H1 (cell line): ENCODE measurements around the gene ADSS1. TPM values are rescaled to one million over a fixed set of nuclear protein-coding genes. Genes with fewer than 3 reads are reported as not detected.

ENCODE experiments used
- CHD2 ChIP-seq: IDR thresholded peaks from 2 replicates; pipeline ENCODE4 v1.6.1; 2012; ENCODE audit warnings: low read length, improper control_type of control experiment
- CREB1 ChIP-seq: IDR thresholded peaks from 2 replicates; pipeline ENCODE4 v1.6.1; 2012; ENCODE audit warnings: inconsistent platforms
- EP300 ChIP-seq, 2 experiments: IDR thresholded peaks; 1 replicate in 1 of 2; 2 replicates in 1 of 2; pipeline ENCODE4 v1.6.1; 2011 to 2012; ENCODE audit warnings: low read depth in 2 of 2, low read length in 2 of 2, mild to moderate bottlenecking in 2 of 2, borderline replicate concordance in 1 of 2, inconsistent platforms in 1 of 2, moderate library complexity in 1 of 2
- EZH2 ChIP-seq: fragments of 200-600 bp; sonication (generic); IDR thresholded peaks from 2 replicates; pipeline ENCODE4 v1.7.1; 2012; ENCODE audit warnings: low read depth, mild to moderate bottlenecking, moderate library complexity, low read length, inconsistent platforms; ENCODE audit not compliant: severe bottlenecking
- GABPA ChIP-seq: IDR thresholded peaks from 2 replicates; pipeline ENCODE4 v1.6.1; 2011; ENCODE audit warnings: mild to moderate bottlenecking, low read length, moderate library complexity, borderline replicate concordance; ENCODE audit not compliant: insufficient read depth
- SIN3A ChIP-seq, 2 experiments: IDR thresholded peaks in 1 of 2; conservative IDR thresholded peaks in 1 of 2; 2 replicates each; pipeline ENCODE4 v1.6.1; 2011 to 2012; ENCODE audit warnings: low read length in 2 of 2, improper control_type of control experiment in 1 of 2, low read depth in 1 of 2, mild to moderate bottlenecking in 1 of 2
- TAF7 ChIP-seq: optimal IDR thresholded peaks from 2 replicates; pipeline ENCODE3; 2011; ENCODE audit warnings: low read depth, mild to moderate bottlenecking, inconsistent platforms, low read length, moderate library complexity, borderline replicate concordance
- polyA plus RNA-seq, 7 experiments: library from polyadenylated mRNA; depleted of rRNA in 3 of 7; stranded (reverse) in 5 of 7; unstranded in 2 of 7; fragments of >200 nt in 5 of 7; fragments of 200-250 nt in 2 of 7; gene quantifications; 1 replicate in 5 of 7; 2 replicates in 1 of 7; 4 replicates in 1 of 7; pipeline versions ENCODE4 v1.2.1 to v1.2.3, GENCODE V29; 2011 to 2013; ENCODE audit warnings: missing spikeins in 2 of 7, mixed read lengths in 2 of 7
- total RNA-seq: library from RNA; stranded (reverse); fragmentation: NEBNext Ultra II Directional; extraction: Animal tissue kit (Norgen Biotek cat#: 25700); gene quantifications from 2 replicates; pipeline ENCODE4 v1.2.1, GENCODE V29; 2021
- TF ChIP-seq, protein P1 (sequence below): fragments of 300-600 bp; sonication (generic); IDR thresholded peaks from 2 replicates; pipeline ENCODE4 v1.7.1; 2012; ENCODE audit warnings: low read length, moderate library complexity, mild to moderate bottlenecking, inconsistent platforms; ENCODE audit not compliant: insufficient replicate concordance
- TF ChIP-seq, protein P2 (sequence below): IDR thresholded peaks from 2 replicates; pipeline ENCODE4 v1.6.1; 2012; ENCODE audit warnings: inconsistent platforms

Gene ADSS1
- total and polyA plus RNA-seq, 2 of the 8 experiments (the other 6 are each of a cell fraction or from before 2014, with no cell fraction given) = 7.1 to 7.9 TPM

DNA sequence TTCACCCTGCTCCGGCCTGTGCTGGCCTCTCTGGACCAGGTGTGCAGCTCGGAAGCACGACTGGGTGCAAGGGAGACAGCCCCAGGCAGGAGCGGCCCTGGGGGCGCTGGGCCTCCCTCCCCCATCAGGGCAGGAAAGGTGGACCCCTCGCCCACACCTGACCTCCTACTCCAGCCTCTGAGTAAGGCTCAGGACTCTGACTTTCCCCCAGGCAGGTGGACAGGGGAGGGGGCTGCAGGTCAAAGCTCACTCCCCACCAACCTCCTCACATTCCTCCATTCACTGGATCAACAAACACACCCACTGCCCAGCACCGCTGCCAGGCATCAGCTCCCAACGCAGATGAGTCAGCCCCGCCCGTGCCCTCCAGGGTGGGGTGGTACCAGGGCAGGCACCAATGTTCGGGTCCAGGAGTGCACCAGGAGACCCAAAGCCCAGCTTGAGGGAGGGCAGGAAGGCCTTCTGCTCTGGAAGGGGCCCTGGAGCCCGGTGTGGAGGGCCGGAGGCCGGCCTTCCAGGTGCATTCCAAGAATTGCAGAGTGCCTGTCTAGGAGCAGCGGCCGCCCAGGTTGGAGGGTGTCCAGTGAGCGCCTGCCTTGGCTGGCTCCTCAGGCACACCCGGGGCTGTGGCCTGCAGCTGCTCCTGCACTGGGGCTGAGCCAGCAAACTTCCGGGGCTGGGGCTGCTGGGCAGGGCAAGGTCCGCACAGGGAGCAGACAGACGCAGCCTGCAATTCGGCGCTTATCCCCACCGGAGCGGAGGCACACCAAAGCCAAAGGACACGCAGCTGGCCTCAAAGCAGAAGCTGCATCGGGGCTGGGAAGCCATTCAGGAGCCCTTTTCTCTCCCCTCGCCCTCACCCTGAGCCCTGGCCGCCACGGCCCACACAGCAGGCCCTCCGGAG, 36.2 kb upstream of the ADSS1 start (continued):
- TF ChIP-seq, protein P1, sequence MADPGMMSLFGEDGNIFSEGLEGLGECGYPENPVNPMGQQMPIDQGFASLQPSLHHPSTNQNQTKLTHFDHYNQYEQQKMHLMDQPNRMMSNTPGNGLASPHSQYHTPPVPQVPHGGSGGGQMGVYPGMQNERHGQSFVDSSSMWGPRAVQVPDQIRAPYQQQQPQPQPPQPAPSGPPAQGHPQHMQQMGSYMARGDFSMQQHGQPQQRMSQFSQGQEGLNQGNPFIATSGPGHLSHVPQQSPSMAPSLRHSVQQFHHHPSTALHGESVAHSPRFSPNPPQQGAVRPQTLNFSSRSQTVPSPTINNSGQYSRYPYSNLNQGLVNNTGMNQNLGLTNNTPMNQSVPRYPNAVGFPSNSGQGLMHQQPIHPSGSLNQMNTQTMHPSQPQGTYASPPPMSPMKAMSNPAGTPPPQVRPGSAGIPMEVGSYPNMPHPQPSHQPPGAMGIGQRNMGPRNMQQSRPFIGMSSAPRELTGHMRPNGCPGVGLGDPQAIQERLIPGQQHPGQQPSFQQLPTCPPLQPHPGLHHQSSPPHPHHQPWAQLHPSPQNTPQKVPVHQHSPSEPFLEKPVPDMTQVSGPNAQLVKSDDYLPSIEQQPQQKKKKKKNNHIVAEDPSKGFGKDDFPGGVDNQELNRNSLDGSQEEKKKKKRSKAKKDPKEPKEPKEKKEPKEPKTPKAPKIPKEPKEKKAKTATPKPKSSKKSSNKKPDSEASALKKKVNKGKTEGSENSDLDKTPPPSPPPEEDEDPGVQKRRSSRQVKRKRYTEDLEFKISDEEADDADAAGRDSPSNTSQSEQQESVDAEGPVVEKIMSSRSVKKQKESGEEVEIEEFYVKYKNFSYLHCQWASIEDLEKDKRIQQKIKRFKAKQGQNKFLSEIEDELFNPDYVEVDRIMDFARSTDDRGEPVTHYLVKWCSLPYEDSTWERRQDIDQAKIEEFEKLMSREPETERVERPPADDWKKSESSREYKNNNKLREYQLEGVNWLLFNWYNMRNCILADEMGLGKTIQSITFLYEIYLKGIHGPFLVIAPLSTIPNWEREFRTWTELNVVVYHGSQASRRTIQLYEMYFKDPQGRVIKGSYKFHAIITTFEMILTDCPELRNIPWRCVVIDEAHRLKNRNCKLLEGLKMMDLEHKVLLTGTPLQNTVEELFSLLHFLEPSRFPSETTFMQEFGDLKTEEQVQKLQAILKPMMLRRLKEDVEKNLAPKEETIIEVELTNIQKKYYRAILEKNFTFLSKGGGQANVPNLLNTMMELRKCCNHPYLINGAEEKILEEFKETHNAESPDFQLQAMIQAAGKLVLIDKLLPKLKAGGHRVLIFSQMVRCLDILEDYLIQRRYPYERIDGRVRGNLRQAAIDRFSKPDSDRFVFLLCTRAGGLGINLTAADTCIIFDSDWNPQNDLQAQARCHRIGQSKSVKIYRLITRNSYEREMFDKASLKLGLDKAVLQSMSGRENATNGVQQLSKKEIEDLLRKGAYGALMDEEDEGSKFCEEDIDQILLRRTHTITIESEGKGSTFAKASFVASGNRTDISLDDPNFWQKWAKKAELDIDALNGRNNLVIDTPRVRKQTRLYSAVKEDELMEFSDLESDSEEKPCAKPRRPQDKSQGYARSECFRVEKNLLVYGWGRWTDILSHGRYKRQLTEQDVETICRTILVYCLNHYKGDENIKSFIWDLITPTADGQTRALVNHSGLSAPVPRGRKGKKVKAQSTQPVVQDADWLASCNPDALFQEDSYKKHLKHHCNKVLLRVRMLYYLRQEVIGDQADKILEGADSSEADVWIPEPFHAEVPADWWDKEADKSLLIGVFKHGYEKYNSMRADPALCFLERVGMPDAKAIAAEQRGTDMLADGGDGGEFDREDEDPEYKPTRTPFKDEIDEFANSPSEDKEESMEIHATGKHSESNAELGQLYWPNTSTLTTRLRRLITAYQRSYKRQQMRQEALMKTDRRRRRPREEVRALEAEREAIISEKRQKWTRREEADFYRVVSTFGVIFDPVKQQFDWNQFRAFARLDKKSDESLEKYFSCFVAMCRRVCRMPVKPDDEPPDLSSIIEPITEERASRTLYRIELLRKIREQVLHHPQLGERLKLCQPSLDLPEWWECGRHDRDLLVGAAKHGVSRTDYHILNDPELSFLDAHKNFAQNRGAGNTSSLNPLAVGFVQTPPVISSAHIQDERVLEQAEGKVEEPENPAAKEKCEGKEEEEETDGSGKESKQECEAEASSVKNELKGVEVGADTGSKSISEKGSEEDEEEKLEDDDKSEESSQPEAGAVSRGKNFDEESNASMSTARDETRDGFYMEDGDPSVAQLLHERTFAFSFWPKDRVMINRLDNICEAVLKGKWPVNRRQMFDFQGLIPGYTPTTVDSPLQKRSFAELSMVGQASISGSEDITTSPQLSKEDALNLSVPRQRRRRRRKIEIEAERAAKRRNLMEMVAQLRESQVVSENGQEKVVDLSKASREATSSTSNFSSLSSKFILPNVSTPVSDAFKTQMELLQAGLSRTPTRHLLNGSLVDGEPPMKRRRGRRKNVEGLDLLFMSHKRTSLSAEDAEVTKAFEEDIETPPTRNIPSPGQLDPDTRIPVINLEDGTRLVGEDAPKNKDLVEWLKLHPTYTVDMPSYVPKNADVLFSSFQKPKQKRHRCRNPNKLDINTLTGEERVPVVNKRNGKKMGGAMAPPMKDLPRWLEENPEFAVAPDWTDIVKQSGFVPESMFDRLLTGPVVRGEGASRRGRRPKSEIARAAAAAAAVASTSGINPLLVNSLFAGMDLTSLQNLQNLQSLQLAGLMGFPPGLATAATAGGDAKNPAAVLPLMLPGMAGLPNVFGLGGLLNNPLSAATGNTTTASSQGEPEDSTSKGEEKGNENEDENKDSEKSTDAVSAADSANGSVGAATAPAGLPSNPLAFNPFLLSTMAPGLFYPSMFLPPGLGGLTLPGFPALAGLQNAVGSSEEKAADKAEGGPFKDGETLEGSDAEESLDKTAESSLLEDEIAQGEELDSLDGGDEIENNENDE = no peak
- TF ChIP-seq, protein P2, sequence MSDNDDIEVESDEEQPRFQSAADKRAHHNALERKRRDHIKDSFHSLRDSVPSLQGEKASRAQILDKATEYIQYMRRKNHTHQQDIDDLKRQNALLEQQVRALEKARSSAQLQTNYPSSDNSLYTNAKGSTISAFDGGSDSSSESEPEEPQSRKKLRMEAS = no peak
- TF ChIP-seq EP300 (IDR thresholded peaks at IDR 0.05; ENCODE audit: borderline replicate concordance in 1 of 2, low read depth in 2 of 2, low read length in 2 of 2) (no peak), CHD2 (no peak), TAF7 (no peak), CREB1 (no peak), GABPA (no peak), SIN3A (conservative IDR thresholded peaks at IDR 0.05 in 1 of 2, IDR thresholded peaks at IDR 0.05 in 1 of 2; ENCODE audit: low read depth in 1 of 2, low read length in 2 of 2) (no peak), EZH2 (no peak)
